Astrocyte of the spinal cord (primary cell): ENCODE data around the gene CHID1.

Experiments used
- DNase-seq: peaks from one replicate; pipeline ENCODE4 v3.0.0; 2011; ENCODE audit warnings: low read depth, low spot score
- H3K4me3 ChIP-seq: 2 replicates; pipeline ENCODE4 v1.5.1; 2011; ENCODE audit warnings: low read depth, mild to moderate bottlenecking, low read length, moderate library complexity
- CTCF ChIP-seq: IDR thresholded peaks from 2 replicates; pipeline ENCODE4 v1.5.1; 2012; ENCODE audit warnings: low read depth, mild to moderate bottlenecking, low read length, inconsistent platforms
- in situ Hi-C: cut with HindIII; loops from 2 replicates; pipeline ENCODE4 v1.10.0; 2017; ENCODE audit warnings: low sequenced_read_pairs

The CHID1 gene

GRCh38 chr11:869399-870126 is 41.0 kb downstream of the CHID1 start:
- no peak for DNase-seq
- TF ChIP-seq CTCF: no peak
- in situ Hi-C loops: no loop called here
- no peak overlapping the region for H3K4me3 ChIP-seq

GRCh38 chr11:868802-869201 is 41.8 kb downstream of the CHID1 start:
- TF ChIP-seq CTCF: no peak
- in situ Hi-C loops: no loop called here
- no peak overlapping the region for H3K4me3 ChIP-seq
- no peak for DNase-seq

- in situ Hi-C loops: no loop called here
- DNase-seq: no peak
- TF ChIP-seq CTCF: no peak
- H3K4me3 ChIP-seq: no peak overlapping the region
Observed at GRCh38 chr11:868394-868793, 42.2 kb downstream of the CHID1 start.

GRCh38 chr11:867856-868358 is 42.7 kb downstream of the CHID1 start:
- TF ChIP-seq CTCF: no peak
- in situ Hi-C loops: no loop called here
- no peak overlapping the region for H3K4me3 ChIP-seq
- DNase-seq: no peak

- in situ Hi-C loops: no loop called here
- DNase-seq: no peak
Observed at GRCh38 chr11:866481-866880, 44.1 kb downstream of the CHID1 start.

More at GRCh38 chr11:866481-866880, 44.1 kb downstream of the CHID1 start:
- H3K4me3 ChIP-seq: no peak overlapping the region
- no peak for TF ChIP-seq CTCF
